ENCODE data around the gene ADAMTS5.

- TF ChIP-seq TAF1 (IDR thresholded peaks at IDR 0.05; ENCODE audit: borderline replicate concordance, insufficient read depth, low read length) (no peak), SIN3A (IDR thresholded peaks at IDR 0.05; ENCODE audit: borderline replicate concordance, insufficient read depth, low read length) (no peak), REST (IDR thresholded peaks at IDR 0.05; ENCODE audit: insufficient read depth in 1 of 2, low read depth in 2 of 2, low read length in 2 of 2) (no peak), POLR2AphosphoS5 (IDR thresholded peaks at IDR 0.05; ENCODE audit: low read depth, low read length) (no peak), FOXP2 (optimal IDR thresholded peaks at IDR 0.05; ENCODE audit: borderline replicate concordance, extremely low read depth, extremely low read length, insufficient read depth) (no peak)
Measured at GRCh38 chr21:26918323-26919079, 48.4 kb downstream of the ADAMTS5 start.

Measured in PFSK-1 (cell line).